ENCODE data around the gene AP3D1.

The AP3D1 gene

DNA sequence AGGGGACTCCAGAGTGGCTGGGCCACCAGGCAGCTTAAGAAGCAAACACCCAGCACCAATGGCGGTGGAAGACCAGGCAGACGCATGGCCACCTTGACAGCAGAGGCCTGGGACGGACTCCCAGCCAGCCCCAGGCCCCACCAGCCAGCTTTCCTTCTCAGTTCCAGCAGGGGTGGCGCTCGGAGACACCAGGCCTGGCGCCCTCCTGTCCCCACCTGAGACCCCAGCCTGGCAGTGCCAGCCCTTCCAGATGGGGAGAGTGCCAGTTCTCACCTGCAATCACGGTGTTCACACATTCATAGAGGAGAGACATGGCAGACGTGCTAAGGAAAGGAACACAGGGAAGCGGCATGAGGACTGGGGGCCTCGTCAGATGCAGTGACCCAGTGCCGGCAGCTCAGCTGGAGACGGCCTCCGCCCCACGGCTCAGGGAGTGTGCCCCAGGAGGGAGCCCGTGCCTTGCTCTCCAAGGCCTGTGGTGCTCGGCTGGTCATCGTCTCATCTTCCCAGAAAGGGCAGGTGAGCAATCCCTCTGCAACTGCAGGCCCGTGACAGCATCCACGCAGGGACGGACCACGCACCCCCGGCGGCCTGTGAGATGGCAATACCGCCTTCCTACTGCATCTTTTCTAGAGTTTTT is 24.4 kb downstream of the AP3D1 start:
- DNase-seq, result no peak

DNA sequence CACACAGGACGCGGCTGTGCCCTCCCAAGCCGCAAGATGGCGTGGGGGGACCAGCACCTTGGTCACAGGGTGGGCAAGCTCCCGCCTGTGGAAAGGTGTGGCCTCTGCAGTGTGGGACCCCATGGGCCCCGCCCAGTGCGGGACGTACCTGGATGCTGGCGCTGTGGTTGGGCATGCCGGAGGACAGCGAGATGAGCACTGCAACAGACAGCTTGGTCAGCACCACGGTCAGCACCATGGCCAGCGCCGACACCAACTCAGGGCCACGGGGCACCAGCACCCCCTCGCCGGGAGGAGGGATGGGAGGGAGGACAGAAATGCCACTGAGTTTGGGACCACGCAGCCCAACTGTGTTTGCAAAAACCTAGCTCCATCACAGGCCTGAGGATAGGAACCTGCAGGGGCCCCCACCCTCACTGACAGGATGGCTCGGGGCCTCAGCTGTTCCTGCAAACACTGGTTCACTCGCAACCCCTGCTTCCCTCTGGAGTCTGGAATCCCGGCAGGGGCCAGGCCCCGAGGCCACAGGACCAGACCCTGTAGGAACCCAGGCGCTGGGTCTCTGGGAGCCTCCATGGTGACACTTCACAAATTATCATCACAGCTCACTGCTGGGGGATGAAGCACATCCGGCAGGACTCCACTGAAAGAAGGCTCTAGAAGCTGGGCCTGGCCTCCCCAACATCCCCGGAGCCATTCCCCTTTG is 27.5 kb downstream of the AP3D1 start:
- no peak for DNase-seq

- DNase-seq, result no peak
These were observed 28.4 kb downstream of the AP3D1 start for GRCh38 chr19:2122982-2123381.

DNA sequence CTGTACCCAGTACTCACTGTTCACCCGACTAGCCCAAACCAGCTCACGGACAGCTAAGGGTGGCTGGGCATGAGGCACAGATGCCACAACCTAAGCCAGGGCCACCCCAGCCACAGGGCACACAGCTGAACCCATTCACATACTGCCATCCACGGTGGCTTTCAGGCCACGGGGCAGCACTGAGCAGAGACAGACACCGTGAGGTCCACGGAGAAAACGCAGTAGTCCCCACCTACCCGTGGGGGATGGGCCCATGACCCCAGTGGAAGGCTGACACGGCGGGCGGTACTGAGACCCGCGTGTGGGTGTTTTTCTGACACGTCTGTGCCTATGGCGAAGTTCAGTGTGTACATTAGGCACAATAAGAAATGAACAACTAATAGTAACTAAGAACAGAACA is 29.1 kb downstream of the AP3D1 start:
- no peak for DNase-seq

DNA sequence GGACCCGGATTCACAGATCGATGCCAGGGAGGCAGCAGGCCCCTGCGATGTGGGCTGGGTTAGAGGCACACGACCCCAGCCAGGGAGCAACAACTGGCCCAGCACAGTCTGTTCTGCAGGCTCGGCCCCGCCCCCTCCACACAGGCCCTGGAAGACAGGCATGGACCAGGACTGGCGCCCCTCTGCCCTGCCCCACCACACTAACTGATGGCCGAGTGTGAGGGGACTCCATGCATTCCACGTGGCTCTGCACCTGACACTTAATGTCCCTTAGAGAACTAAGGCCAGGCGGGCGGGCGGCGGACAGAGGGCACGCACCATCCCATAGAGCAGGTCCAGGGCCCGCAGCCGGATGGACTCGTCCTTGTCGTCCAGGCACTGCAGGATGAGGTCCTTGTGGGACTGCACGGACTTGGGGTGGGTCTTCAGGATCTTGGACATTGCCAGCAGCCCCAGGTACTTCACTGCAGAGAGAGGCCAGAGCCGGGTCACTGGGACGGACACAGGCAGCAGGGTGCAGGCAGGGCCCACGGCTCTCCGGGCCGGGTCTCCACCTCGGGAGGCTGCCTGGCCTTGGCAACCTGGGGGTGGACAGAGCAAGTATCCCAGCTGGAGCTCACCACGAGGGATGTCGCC is 29.8 kb downstream of the AP3D1 start:
- no peak for DNase-seq

GRCh38 chr19:2120821-2121220 is 30.5 kb downstream of the AP3D1 start:
- DNase-seq, result no peak

- no peak for DNase-seq
These were observed 31.2 kb downstream of the AP3D1 start for GRCh38 chr19:2119921-2120785.

DNA sequence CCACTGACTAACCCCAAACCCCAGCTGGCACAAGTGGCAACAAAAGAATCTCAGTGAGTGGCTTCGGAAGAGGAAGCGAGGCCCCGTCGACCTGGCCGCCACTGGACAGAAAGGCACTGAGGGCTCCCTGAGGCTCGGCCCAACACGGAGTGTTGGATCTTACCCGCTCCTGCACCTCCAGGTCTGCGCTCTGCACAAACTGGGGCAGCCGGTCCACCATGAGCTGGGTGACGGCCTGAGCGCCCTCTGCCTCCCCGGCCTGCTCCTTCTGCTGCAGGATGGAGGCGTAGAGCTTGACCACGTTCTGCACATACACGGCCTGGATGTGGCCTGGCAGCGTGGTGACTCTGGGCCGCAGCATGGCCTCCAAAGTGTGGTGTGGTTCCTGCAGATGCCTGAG is 32.9 kb downstream of the AP3D1 start:
- no peak for DNase-seq

DNA sequence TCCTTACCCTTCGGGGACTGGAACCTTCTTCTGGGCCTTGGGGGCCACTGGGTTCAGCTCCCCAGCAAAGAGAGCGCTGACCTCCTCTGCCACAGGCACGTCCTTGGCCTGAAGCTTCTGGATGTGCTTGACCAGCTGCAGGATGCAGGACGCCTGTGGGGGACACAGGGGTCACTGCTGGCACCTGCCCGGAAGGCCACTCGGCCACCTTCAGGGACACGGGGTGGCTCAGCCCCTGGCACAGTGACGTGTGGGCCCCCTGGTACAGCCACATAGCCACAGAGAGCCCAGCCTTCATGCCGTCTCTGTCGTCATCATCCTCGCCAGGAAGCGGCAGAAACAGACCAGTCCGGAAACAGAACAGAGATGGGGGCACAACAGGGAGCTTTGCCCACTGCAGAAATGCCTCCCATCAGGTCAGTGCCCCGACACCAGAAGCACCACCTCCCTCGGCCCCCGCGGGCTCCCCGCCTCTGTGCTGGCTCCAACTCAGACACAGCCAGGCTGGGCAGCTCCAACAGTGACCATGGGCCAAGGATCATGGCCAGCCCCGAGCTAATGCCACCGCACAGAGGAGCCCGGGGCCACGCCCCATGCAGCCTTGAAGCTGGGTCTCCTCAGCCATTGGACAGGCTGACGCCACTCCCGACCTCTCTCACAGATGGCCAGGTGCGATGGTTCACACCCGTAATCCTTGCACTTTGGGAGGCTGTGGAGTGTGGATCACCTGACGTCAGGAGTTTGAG is 34.0 kb downstream of the AP3D1 start:
- DNase-seq, result no peak

GRCh38 chr19:2116507-2116906 is 34.9 kb downstream of the AP3D1 start:
- DNase-seq, result no peak

GRCh38 chr19:2115911-2116426 is 35.4 kb downstream of the AP3D1 start:
- DNase-seq, result no peak

- DNase-seq, result no peak
These were observed 36.0 kb downstream of the AP3D1 start for GRCh38 chr19:2115324-2115723.

DNA sequence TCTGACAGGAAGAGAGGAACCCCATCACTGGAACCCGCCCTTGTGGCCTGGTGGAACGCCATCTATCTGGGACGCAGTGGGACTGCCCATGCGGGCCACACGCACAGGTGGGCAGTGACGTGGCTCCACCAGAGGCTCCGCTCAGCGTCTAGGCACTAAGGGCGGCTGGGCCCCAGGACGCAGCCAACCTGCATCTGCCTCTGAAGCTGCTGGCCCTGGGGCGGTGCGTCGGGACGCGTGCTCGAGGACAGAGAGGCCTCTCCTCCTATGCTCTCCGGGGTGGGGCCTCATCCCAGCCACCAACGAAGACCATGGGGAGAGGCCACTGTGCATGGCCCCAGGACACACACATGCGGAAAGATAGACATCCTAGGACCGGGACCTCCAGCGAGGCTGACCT is 36.5 kb downstream of the AP3D1 start:
- no peak for DNase-seq

- no peak for DNase-seq
These were observed 37.1 kb downstream of the AP3D1 start for GRCh38 chr19:2114218-2114617.

GRCh38 chr19:2113439-2114211 is 37.7 kb downstream of the AP3D1 start:
- peak in 1 of 2 experiments; percentile 46 for DNase-seq

DNA sequence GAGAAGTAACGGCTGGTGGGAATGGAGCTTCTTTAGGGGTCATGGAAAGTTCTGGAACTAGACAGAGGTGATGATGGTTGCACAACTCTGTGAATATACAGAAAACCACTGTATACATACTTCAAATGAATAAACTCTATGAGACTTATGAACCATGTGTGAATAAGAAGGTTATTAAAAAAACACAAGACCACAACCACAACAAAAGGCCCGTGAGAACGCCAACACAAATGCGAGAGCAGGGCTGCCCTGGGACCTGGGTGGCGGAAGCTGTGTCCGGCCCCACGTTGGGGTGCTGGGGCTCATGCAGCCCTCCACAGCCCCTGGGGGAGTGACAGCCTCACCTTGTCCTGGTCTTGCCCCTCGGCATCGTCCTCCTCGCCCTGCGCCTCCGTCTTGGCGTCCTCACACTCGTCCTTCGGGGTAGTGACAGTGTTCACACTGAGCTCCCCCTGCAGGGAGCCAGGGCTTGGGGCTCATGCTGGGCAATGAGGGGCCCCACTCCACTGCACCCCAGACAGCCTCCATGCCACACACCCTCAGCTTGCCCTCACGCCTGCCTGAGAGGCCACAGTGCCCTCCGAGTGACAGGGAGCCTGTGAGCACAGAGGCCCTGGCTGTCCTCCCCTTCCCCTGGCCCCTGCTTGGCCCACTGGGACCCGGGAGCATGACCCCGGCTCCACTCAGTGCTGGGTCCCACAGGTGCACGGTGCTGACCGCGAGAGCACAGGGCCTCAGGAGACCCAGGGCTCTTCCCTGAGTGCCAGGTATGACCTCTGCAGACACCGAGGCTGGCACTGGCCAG is 38.6 kb downstream of the AP3D1 start:
- DNase-seq, result no peak

GRCh38 chr19:2111886-2112285 is 39.5 kb downstream of the AP3D1 start:
- DNase-seq, result no peak

DNA sequence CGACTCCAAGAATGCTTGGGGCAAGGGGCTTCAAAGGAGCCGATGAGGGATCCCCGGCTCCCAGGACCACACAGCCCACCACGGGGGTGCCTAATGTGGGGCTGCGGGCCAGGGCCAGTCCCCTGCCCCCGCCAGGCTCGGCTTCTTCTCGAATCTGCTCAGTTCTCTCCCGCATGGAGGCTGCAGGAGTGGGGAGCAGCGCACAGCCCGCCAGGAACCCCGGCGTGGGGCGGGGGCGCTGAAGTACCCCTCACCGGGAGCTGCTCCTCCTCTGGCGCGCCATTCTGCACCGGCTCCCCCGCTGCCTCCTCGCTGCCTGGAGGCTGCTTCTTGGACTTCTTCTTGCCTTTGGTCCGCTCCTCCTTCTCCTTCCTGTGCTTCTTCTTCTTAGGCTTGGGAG is 39.9 kb downstream of the AP3D1 start:
- DNase-seq, result no peak

DNA sequence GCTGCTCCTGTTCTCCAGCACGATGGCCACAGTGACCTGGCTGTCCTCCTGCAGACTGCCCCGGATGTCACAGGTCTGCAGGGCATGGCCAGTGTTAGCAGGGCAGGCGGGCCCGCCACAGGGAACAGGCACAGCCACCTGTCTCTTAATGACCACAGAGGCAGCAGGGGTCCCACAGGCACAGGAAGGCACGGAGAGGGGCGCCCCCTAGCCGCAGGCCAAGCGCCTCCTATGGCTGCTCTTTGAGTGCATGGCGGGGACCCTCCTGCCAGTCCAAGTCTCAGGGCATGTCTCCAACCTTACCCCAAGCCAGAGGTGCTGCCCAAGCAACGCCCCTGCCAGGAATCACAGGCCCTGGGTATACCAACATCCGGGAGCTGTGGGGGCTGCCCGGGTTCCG is 40.5 kb downstream of the AP3D1 start:
- peak in 1 of 2 experiments; percentile 80 for DNase-seq

DNA sequence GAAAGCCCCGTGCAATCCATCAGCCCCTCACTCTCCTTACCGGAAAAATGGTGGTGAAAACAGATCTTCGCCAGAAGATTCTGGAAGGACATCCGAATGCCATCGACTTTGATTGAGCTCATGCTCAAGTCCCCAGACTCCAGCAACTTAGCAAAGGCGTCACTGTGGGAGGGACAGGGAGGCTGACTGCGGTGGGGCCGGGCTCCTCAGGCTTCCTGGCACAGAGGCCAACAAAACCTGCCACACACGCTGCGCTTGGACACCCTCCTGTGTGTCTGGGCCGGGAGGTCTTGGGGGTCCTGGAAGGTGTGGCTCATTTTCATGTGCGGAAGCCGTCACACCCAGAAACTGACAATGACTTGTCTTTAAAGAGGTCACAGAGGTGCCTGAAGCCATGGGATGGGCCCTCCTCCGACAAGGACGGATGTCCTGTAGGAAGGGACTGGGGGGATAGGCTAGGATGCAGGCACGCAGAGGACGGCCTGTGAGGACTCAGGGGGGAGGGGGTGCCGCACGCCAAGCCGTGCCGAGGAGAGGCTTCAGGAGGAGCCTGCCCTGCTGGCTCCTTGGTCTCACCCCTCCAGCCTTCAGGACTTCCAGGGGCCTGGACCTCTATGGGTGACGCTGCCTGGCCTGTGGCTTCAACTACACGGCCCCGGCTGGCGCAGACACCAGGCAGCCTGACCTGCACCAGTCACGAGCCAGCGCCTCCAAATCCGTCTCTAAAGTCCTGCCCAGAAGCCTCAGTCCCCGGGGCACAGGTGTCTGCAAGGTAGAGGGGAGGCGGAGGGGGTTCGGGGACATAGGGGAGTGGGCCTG is 42.1 kb downstream of the AP3D1 start:
- DNase-seq, result no peak

Data from cerebellar nuclear complex (tissue), 1 donor.